GM10248 (cell line): Measurements from ENCODE around the gene LHFPL4.

ENCODE experiments used
- CTCF ChIA-PET: fragments of 300-600 bp; sonication (Branson Sonifier 250); formaldehyde crosslinking; extraction: SDS; loops from one replicate; lab custom pipeline; 2021; ENCODE audit warnings: antibody characterized with exemption; lab: Yijun Ruan, JAX
- POLR2A ChIA-PET: fragments of 350-650 bp; sonication (Branson Sonifier 250); formaldehyde crosslinking; extraction: SDS; loops from one replicate; lab custom pipeline; 2020; ENCODE audit warnings: antibody characterized with exemption; lab: Yijun Ruan, JAX
- DNase-seq: peaks from one replicate; pipeline ENCODE4 v3.0.0; 2012; ENCODE audit errors: extremely low spot score
- TF ChIP-seq, protein P1 (sequence below): IDR thresholded peaks from 2 replicates; pipeline ENCODE4 v1.5.1; 2012; ENCODE audit warnings: mild to moderate bottlenecking, low read depth; ENCODE audit errors: extremely low read depth, missing control alignments, control extremely low read depth

LHFPL4 gene

DNA sequence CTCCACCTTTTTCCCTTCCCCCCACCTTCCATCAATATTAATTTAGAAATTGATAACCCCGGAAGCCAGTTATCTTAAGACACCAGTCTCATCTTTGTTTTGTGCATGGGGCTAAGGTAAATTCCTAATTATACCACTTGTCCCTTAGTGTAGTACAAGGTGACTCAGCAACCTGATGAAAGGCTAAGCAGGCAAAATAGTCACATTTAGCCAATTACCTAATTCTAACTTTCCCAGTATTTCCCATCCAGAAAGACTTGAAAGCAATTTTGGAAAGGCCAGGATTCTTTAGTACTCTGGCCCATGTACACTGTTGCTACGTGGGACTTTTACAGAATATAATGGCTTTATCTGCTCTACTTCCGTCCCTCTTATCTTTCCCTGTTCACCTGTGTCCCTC is 83.6 kb downstream of the LHFPL4 start:
- CTCF ChIA-PET = interaction anchor here (1.8 kb wide), 1 partner anchor 13 kb away, joined by 5 read pairs; no protein-coding TSS in a partner anchor
- DNase-seq = no peak
- POLR2A ChIA-PET = no interaction called here
- TF ChIP-seq, protein P1, sequence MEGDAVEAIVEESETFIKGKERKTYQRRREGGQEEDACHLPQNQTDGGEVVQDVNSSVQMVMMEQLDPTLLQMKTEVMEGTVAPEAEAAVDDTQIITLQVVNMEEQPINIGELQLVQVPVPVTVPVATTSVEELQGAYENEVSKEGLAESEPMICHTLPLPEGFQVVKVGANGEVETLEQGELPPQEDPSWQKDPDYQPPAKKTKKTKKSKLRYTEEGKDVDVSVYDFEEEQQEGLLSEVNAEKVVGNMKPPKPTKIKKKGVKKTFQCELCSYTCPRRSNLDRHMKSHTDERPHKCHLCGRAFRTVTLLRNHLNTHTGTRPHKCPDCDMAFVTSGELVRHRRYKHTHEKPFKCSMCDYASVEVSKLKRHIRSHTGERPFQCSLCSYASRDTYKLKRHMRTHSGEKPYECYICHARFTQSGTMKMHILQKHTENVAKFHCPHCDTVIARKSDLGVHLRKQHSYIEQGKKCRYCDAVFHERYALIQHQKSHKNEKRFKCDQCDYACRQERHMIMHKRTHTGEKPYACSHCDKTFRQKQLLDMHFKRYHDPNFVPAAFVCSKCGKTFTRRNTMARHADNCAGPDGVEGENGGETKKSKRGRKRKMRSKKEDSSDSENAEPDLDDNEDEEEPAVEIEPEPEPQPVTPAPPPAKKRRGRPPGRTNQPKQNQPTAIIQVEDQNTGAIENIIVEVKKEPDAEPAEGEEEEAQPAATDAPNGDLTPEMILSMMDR = no peak

DNA sequence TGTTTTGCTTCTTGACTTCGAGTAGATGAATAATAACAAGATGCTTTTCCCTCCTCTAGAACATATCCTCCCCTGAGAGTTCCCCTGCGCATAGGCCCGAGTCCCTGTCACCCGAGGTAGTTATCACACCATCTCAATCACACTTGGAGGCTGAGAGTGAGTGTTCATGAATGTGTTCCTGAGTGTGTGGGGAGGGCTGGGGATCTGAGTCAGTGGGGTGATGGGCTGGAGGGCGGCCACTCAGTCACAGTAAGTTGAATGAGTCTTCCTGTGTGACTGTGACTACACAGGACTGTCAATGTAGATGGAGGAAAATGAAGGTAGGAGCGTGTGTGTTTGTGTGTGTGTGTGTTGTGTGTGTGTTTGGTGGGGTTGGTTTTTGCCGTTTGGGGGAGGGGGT is 85.2 kb downstream of the LHFPL4 start:
- DNase-seq = no peak
- CTCF ChIA-PET = interaction anchor here (1.0 to 1.8 kb wide), 3 partner anchors 11 to 26 kb away, joined by 3 to 5 read pairs (median 3); no protein-coding TSS in a partner anchor
- POLR2A ChIA-PET = no interaction called here
- TF ChIP-seq, protein P1 = no peak

DNA sequence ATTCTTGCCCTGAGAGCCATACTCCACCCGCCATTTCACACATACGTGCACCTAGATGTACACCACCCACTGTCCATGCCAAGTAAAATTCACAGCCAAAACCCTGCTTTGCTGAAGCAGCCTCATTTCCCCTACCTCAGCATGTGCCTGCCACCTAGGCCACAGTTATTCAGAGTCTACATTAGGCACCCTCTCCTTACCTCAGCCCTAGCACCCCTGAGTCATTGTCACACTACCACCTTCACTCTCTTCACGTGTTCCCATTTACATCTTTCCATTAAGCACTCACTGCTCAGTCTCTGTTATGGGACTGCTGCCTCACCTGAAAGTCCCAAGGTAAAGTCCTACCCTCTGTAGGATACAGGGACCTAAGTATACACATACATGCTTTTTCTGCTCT is 86.2 kb downstream of the LHFPL4 start:
- POLR2A ChIA-PET = no interaction called here
- CTCF ChIA-PET = no interaction called here
- no peak for DNase-seq
- TF ChIP-seq, protein P1 = no peak

DNA sequence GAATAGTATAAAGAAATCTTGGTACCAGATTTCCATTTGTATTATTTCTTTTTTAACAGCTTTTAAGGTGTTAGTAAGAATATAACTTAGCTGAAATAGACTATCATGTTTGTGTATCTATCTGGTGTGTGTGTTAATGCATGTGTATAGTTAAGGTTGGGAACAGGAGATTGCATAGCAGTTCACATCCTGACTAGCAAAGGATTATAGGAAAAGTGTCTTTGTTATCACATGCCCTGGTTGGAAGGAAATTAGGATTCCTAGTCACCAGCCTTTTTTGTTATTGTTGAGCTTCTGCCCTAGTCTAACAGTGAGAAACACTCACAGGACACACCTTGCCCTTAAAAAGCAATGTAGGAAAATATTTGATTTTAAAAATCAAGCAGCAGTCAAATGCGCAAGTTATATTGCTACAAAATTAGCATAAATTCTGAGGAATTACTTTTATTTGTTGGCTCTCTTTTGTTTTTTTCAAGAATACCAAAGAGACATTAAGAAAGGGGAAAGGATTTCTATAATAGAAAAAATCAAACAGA is 98.0 kb downstream of the LHFPL4 start:
- ChIA-PET POLR2A (no interaction called here), CTCF (interaction anchor here (1.2 kb wide), 1 partner anchor 8 kb away, joined by 3 read pairs; no protein-coding TSS in a partner anchor)
- TF ChIP-seq, protein P1 = no peak
- DNase-seq = no peak

DNA sequence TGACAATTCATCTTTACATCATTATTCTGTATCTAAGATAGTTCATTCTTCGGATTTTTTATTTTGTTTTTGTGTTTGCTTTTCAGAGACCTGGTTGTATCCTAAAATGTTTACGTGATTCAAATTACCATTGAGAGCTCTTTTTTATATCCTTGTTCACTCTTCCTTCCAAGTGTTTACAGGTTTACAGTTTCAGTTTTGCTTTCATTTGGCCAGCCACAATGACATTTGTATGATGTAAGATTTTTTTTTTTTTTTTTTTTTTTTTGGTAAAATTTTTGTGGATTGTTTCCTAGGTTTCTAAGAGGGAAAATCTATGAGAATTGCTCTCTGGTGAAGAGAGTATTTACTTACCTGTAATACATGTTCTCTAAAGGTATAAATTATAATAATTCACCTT is 101.2 kb downstream of the LHFPL4 start:
- POLR2A ChIA-PET = interaction anchor here (0.6 kb wide), 1 partner anchor 1556 kb away, joined by 3 read pairs; no protein-coding TSS in a partner anchor

DNA sequence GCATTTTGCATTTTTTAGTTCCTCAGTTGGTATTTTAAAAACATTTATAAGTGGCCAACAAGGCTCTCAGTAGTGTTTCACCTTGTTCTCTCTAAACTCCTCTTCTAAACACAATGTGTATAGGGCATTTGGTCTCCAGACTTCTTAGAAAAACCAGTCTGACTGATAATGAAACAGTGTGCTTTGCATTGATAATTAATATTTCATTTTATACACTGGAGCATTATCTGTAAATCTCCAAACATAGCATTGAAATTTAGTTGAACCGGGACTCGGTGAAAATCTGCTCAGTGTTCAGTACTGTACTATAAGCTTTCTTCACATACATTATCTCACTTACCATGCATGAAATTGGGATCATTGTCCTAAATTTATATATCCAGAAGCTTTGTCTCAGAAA is 102.6 kb downstream of the LHFPL4 start:
- DNase-seq = no peak
- POLR2A ChIA-PET = no interaction called here
- TF ChIP-seq, protein P1 = no peak
- CTCF ChIA-PET = interaction anchor here (1.4 to 2.9 kb wide), 2 partner anchors 13 to 57 kb away, joined by 3 to 12 read pairs; no protein-coding TSS in a partner anchor

More for the DNA sequence above, 101.2 kb downstream of the LHFPL4 start:
- TF ChIP-seq, protein P1 = no peak
- no peak for DNase-seq
- CTCF ChIA-PET = interaction anchor here (1.1 to 2.9 kb wide), 2 partner anchors 15 to 17 kb away, joined by 3 to 12 read pairs; no protein-coding TSS in a partner anchor
